Colonic mucosa (tissue), 4 donors: Measurements from ENCODE around the gene ETAA1. TPM values are rescaled to one million over a fixed set of nuclear protein-coding genes. Genes with fewer than 3 reads are reported as not detected.

Source experiments
- DNase-seq: peaks from one replicate; pipeline ENCODE4 v3.0.0-alpha.2; 2020
- H3K27ac ChIP-seq: fragments of 200-600 bp; one replicate; pipeline ENCODE4 v1.8.0; 2021
- H3K27me3 ChIP-seq: fragments of 200-600 bp; one replicate; pipeline ENCODE4 v1.8.0; 2021
- H3K36me3 ChIP-seq: fragments of 200-600 bp; one replicate; pipeline ENCODE4 v1.8.0; 2021
- H3K4me1 ChIP-seq: fragments of 200-600 bp; one replicate; pipeline ENCODE4 v1.8.0; 2021; ENCODE audit warnings: mild to moderate bottlenecking
- H3K4me3 ChIP-seq: fragments of 200-600 bp; one replicate; pipeline ENCODE4 v1.8.0; 2021
- H3K9ac ChIP-seq, 2 donors: one replicate each; pipeline ENCODE4 v1.7.0; 2013; ENCODE audit warnings: control low read depth in 2 of 2, low read depth in 2 of 2, low read length in 2 of 2
- H3K9me3 ChIP-seq: fragments of 200-600 bp; one replicate; pipeline ENCODE4 v1.8.0; 2021
- intact Hi-C: fragments of 100-400 bp; cut with DNase I; formaldehyde crosslinking; loops from one replicate; pipeline ENCODE4 v1.14.1; 2022
- total RNA-seq, 2 donors: library from RNA; stranded (reverse); fragmentation: NEBNext Ultra II Directional in 1 of 2; extraction: Animal tissue kit (Norgen Biotek cat#: 25700) in 1 of 2; gene quantifications; one replicate each; pipeline ENCODE4 v1.2.1, GENCODE V29; 2021
- TF ChIP-seq, protein P1 (sequence below): fragments of 200-600 bp; IDR thresholded peaks from one replicate; pipeline ENCODE4 v1.8.0; 2022; ENCODE audit warnings: antibody characterized with exemption, mild to moderate bottlenecking
- donor health status: healthy.
- donor health status: DM: no; HTN: no; CAD: no.
- donor health status: DM: no; HTN: no; CAD: no.

ETAA1 gene
- total RNA-seq, 2 donors from 2014 or later, result 5.9 to 6.8 TPM

- Histone ChIP-seq H3K9ac (no peak overlapping the region), H3K27ac (no peak overlapping the region), H3K4me3 (no peak overlapping the region), H3K9me3 (no peaks in the 10 kb centered on the region), H3K36me3 (no peaks in the 10 kb centered on the region), H3K4me1 (no peaks in the 10 kb centered on the region), H3K27me3 (no peaks in the 10 kb centered on the region)
- intact Hi-C loops, result no loop called here
- TF ChIP-seq, protein P1, sequence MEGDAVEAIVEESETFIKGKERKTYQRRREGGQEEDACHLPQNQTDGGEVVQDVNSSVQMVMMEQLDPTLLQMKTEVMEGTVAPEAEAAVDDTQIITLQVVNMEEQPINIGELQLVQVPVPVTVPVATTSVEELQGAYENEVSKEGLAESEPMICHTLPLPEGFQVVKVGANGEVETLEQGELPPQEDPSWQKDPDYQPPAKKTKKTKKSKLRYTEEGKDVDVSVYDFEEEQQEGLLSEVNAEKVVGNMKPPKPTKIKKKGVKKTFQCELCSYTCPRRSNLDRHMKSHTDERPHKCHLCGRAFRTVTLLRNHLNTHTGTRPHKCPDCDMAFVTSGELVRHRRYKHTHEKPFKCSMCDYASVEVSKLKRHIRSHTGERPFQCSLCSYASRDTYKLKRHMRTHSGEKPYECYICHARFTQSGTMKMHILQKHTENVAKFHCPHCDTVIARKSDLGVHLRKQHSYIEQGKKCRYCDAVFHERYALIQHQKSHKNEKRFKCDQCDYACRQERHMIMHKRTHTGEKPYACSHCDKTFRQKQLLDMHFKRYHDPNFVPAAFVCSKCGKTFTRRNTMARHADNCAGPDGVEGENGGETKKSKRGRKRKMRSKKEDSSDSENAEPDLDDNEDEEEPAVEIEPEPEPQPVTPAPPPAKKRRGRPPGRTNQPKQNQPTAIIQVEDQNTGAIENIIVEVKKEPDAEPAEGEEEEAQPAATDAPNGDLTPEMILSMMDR, result no peak
- no peak for DNase-seq
These were observed 3.9 kb upstream of the ETAA1 start for GRCh38 chr2:67393237-67393636.

DNA sequence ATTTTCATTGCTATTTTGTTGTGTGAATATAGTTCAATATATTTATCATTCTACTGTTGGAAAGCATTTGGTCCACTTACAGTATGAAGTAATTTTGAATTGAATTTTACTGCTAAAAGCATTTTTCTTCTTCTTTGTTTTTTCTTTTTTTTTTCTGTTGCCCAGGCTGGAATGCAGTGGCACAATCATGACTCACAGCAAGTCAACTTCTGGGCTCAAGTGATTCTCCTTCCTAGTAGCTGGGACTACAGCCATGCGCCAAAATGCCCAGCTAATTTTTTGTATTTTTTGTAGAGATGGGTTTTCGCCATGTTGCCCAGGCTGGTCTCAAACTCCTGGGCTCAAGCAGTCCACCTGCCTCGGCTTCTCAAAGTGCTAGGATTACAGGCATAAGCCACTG is 2.4 kb upstream of the ETAA1 start:
- no peak overlapping the region for H3K4me3 ChIP-seq
- H3K36me3 ChIP-seq, result no peaks in the 10 kb centered on the region
- no peak for DNase-seq
- peaks cover 5% of the 10 kb centered on the region for H3K4me1 ChIP-seq
- H3K27ac ChIP-seq, result no peak overlapping the region
- no peaks in the 10 kb centered on the region for H3K27me3 ChIP-seq
- H3K9ac ChIP-seq, result no peak overlapping the region
- no peaks in the 10 kb centered on the region for H3K9me3 ChIP-seq
- intact Hi-C loops, result no loop called here
- TF ChIP-seq, protein P1, result no peak

DNA sequence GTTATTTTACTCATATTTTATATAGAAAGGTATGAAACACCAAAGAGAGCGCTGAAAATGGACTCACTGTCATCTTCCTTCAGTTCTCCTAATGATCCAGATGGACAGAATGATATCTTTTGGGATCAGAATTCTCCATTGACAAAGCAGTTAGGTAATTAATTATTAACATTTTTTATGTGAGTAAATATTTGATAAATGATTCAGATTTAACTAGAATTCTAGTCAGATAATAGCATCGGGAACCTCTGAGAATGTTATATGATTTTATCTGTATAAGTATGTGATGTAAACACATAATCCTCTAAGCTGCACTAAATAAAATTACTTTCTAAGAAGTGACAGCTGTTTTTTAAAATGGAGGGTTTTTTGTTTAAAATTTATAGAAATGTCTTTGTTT is 2.0 kb downstream of the ETAA1 start:
- DNase-seq, result no peak
- TF ChIP-seq, protein P1, result no peak
- Histone ChIP-seq H3K4me1 (peaks cover 5% of the 10 kb centered on the region), H3K27ac (no peak overlapping the region), H3K9me3 (no peaks in the 10 kb centered on the region), H3K4me3 (no peak overlapping the region), H3K9ac (no peak overlapping the region), H3K27me3 (no peaks in the 10 kb centered on the region), H3K36me3 (no peaks in the 10 kb centered on the region)
- intact Hi-C loops, result no loop called here

DNA sequence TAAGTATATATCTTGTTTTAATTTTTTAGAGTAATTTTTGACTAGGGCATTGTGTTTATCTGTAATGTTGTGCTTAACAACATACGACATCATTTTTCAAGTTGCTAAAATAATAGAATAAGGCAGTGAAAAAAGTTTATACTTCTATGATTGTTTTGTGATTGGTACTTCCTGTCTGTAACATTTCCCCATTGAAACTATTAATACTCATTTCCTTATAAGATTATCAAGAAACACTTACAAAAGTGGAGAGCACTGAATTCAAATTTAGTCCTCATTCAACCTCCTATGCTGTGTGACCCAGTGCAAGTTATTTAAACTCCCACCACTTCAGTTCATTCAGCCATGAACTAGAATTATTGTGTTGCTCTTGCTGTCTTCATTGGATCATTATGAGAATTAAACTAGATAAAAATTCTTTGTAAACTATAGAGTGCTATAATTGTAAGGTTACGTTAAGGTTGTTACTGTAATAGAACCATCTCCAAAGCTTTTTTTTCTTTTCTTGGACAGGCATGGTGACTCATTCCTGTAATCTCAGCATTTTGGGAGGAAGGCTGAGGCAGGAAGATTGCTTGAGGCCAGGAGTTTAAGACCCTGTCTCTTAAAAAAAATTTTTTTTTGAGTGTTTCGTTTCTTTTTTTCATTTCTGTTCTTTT is 2.8 kb downstream of the ETAA1 start:
- intact Hi-C loops, result no loop called here
- Histone ChIP-seq H3K9ac (no peak overlapping the region), H3K4me1 (peaks cover 5% of the 10 kb centered on the region), H3K36me3 (no peaks in the 10 kb centered on the region), H3K27me3 (no peaks in the 10 kb centered on the region), H3K9me3 (no peaks in the 10 kb centered on the region), H3K4me3 (no peak overlapping the region), H3K27ac (no peak overlapping the region)
- TF ChIP-seq, protein P1, result no peak
- no peak for DNase-seq

DNA sequence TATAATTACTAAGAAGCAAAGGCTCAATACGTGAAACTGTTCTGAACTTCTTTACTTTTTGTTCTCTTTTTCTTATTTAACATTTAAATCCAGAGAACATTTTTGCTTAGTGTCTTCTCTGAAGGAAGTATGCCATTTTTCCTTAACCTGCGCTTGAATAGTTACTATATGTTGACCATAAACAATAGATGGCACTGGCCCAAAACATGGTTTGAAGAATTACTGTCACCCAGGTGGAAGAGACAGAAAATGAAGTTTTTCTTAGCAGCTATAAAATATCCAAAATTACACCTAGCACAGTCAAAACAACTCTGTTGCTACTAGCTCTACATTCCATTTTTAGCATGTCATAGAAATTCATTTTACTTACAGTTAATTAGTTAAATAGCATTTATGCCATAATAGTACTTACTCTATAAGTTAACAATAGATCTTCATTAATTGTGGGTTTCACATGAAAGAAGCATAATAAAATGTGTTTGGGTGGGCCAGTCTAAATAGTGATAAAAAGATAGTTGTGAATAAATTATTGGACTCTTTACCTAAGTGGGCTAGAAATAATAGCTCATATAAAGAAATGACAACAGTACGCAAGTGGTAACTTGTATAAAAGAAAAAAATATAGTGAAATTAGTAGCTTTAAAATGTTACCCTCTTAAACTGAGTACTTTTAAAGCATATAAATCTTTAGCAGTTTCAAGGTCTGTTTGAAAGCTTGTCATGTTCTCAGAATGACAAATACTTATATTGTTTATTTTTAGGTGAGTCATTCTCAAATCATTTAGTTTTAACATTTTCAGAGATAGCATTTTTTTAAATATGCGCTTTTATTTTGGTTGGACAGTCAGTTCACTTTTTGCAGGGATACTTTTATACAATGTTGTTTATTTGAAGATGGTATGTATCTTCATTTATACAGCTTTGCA is 3.7 kb downstream of the ETAA1 start:
- Histone ChIP-seq H3K4me3 (no peak overlapping the region), H3K36me3 (no peaks in the 10 kb centered on the region), H3K9me3 (no peaks in the 10 kb centered on the region), H3K27ac (no peak overlapping the region), H3K9ac (no peak overlapping the region), H3K4me1 (peaks cover 5% of the 10 kb centered on the region), H3K27me3 (no peaks in the 10 kb centered on the region)
- intact Hi-C loops, result no loop called here
- TF ChIP-seq, protein P1, result no peak
- DNase-seq, result no peak
